Stimulated activated CD8-positive, alpha-beta memory T cell treated with anti-CD3 and anti-CD28 coated beads, Interleukin-15, amount 100 ng/mL, for 48 hours (primary cell): ENCODE results near the gene PSD.

ENCODE experiments used
- DNase-seq, 2 donors: peaks; one replicate each; pipeline ENCODE4 v3.0.0-alpha.2; 2020; ENCODE audit warnings: low read depth in 2 of 2

PSD gene

DNA sequence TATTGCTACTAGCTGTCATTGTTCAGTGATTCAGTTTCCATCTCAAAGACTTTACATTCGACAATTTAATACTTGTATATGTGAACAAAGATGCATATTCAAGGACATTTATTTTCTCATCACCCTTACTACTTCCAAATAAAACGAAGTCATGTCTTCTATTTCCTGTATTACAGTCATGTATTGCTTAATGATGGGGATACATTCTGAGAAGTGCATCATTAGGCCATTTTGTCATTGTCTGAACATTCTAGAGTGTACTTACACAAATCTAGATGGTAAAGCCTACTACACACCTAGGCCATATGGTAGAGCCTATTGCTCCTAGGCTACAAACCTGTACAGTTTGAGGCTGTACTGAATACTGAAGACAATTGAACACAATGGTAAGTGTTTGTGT, 26.3 kb upstream of the PSD start:
- DNase-seq = no peak

DNA sequence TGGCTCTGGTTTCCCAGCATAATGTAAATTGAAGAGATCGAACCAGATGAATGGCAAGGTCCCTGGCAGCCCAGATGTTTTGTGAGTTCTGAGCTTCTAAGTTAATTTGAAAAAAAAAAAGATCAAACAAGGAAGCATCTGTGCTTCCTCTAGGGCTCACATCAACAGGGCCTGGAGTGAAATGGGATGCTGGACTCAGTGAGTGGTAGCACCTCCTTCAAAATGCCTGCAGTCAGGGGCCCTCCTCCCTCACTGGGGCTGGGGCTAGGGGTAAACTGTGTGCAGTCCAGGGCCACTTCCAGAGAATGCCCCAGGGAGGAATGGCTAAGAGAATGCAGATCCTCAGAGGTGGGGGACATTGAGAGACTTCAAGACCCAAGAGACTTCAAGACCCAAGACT, 19.8 kb upstream of the PSD start:
- DNase-seq = no peak

DNA sequence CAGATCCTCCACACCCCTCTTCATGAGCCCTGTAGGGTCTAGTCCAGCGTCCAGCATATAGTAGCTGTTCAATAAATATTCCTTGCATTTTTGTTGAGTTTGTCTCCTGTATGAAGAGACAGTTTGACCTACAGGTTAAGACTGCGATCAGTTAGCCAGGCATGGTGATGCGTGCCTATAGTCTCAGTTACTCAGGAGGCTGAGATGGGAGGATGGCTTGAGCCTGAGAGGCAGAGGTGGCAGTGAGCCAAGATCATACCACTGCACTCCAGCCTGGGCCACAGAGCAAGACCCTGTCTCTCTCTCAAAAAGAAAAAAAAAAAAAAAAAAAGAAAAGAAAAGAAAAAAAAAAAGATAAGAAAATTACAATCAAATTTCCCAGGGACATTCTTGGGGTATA, 18.9 kb upstream of the PSD start:
- DNase-seq = no peak

DNA sequence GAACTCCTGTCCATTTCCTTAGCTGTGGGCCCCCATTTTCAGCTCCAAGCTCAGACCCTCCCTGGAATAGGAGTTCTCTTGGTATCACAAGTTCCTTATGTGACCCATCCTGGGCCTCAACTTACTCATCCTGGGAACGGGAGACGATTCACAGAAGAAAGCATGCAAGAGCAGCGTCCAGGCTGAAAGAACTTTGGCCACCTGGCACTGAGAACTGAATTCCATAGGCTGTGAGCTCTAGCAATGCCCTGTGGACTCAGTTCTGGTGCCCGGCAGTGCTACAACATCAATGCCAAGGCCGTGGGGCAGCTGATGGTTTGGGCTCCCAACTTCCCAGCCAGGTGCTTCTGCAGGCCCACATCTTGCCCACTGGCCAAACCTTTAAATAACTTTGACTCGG, 17.7 kb upstream of the PSD start:
- no peak for DNase-seq

DNA sequence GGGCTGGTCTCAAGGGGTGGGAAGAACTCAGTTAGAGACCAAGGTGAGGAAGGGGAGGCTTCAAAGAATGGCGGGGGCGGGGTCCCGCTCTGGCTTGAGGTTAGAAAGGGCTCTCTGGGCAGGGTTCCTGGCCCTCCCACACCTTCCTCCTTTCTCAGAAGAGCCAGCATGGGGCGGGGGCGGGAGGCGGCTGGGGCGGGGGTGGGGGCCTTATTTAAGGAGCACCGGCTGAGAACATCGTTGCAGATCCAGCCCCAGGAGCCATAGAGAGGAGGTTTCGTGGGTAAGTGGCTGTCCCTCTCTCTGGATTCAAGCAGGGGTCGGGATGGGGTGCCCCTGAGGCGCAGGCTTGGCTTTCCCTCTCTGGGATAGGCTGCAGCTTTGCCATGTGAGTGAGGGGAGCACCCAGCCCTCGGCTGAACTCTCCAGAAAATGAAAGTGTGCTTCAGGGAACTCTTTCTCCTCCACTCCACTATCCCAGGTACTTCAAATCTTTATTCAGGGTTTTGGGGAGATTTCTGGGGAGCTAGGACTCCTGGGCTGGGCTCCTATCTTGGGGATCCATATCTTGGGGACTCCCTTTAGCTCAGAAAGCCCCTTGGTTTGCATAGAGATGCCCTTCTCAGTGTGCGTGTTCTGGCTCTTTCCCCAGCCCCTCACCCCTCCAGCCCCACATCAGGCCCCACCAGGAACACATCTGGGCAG, 17.1 kb upstream of the PSD start:
- DNase-seq = peak in 1 of 2 donors; percentile 62

DNA sequence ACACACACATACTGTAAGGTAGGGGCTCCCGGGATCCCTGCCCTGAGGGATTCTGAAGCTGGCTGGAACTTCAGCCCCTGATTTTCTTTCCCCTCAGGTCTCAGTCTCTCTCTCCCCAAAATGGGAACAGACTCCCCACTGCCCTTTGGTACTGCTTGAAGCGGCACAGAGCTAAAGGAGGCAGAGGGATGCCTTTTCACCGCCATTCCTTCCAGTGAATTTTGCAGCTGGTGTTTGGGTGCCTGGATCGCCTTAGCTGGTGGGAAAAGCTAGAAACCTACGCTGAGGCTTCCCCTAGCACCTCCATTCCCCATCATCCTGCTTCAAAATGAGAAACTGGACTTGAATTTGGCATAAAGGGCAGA, 16.5 kb upstream of the PSD start:
- no peak for DNase-seq

DNA sequence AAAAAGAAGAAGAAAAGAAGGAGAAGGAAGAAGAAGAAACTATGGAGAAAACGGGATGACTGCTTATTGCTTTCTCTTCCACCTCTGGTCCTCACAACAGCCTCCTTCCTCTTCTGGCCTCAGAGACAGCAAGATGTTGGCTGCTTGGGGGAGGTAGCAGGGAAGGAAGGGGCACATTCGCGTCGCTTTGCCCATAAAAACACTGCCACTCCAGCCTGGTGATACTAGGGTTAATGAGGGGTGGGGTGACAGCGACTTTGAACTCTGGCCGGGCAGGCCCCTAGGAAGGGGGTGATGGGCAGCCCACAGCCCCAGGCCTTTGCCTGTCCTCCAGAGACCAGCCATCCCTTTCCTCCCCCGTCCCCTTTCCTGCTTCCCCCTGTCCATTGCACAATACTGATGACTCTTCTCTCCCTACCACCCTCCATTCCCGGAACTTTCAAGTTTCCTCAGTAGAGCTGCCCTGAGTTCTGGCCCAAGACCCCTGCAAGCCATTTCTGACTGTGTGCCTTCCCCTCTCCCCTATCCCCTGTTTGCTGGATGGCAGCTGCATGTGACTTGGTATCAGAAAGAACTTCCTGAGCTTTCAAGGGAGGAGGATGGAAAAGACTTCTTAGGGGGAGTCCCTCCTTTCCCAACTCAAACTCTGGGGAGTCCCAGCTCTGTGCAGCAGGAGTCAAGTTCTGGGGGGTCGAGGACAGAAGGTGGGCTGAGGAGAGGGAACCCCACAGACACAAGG, 16.0 kb upstream of the PSD start:
- DNase-seq = no peak

DNA sequence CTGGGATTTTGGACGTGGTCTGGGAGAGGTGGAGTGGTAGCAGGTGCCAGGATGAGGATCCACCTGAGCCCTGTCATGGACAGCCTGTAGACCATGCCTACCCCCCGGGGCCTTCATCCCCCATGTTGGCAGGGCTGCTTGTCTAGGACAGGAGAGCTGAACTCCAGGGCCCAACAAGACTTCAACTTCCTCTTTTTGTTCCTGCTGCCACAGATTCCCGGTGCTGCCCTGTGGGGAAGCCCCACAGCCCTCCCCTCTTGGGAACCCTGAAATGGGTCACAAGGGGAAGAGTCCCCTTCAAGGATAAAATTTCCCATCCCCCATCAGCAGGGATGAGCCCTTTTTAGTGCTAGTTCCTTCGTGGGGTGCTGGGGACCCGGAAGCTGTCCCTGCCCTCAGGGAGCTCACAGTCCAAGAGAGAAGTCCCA, 15.0 kb upstream of the PSD start:
- DNase-seq = no peak

DNA sequence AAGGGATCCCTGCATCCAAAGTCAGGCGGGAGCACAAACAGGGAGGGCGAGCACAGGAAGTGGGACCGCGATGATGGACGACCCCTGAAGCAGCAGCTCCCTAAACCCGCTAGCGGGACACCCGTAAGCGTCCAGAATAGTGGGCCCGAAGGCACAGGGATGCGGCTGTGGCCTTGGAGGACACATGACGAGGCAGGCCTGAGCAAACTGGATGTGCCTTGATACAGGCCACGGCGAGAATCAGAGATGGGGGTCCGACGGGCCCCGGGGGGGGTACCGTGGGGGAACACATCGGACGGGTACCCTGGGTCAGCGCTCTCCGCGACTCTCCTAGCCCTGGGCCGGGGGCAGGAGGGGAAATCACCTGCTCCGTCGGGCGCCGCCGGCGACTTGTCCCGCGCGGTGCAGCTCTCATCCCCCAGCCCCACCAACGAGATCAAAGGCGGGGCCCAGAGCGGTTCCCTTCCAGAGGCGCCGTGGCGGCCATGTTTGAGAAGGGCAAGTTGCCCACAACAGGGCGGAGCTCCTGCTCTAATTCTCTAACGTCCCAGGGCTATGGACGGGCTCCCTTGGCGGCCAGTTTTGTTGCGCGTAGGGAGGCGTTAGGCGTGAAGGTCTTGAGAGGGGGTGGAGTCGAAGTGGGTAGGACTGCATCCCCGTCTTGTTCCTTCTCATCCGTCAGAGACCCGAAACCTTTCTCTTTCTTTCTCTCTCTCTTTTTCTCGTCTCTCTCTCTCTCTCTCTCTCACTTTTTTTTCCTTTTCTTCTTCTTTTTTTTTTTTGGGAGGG, 13.8 kb upstream of the PSD start, which contains the start of gene CUEDC2:
CUEDC2 (minus strand) TSS at position 413 of the 789 bp plus-strand sequence. CDS start 7,386 bp downstream, outside the sequence.
- peak; percentile 93 to 95 for DNase-seq

DNA sequence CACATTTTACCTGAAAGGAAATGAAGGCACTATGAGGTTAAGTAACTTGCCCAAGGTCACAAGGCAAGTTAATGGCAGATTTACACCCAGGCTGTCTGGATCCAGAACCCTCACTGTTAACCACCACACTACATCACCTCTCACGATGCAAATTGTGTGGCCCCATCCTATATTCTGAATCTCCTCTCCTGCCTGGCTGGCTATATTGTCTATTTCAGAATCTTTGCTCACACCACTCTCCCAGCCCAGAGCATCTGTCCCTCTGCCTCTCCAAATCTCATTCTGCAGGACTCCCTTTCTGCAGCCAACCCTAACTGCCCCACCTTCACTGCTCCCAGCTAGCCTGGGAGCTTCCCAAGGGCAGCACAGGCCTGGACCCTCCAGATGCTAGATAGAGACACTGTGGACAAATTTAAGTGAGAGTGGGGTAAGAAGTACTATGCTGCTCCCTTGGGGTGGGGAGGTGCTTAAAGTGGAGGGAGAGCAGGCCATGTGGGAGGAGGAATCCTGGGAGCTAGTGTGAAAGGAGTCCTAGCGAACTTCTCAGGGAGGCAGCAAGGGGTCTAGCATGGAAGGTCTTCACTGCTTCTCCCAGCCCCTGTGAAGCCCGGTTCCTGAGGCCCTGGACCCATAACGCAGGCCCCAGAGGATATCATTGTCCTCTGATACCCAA, 13.0 kb upstream of the PSD start:
- DNase-seq = no peak

DNA sequence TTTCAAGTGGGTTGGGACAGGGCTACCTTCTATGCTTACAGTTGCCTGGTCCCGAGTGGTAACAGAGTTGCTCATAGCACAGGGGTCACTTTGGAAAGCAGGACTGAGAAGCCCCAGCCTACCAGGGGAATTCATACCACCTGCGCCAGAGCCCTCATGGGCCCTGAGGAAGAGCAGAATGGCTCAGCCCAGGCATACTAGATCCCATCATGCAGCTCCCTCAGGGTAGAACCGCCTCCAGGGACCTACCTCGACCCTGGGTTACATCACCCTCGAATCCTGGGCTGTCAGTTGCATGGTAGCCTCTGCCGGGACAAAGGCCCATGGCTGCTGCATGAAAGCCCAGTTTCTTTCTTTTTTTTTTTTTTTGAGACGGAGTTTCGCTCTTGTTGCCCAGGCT, 10.9 kb upstream of the PSD start:
- no peak for DNase-seq

DNA sequence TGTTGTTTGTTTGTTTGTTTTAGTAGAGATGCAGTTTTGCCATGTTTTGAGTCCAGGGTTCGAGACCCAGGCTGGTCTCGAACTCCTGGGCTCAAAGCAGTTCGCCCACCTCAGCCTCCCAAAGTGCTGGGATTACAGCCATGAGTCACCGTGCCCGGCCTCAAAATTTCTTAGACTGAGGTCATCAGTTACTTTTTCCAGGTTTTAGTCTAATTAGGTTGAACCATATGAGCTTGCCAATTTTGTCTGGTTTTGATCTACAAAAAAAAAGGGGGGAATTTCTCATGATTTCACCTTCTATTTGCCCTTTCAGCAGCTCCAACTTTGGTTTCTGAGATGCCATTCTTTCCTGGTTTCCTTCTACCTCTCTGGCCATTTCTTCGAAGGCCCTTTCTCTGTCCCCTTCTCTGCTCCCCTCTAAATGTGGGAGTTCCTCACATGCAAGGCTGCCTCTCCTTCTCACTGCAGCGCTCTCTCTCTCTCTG, 8.3 kb upstream of the PSD start:
- no peak for DNase-seq

DNA sequence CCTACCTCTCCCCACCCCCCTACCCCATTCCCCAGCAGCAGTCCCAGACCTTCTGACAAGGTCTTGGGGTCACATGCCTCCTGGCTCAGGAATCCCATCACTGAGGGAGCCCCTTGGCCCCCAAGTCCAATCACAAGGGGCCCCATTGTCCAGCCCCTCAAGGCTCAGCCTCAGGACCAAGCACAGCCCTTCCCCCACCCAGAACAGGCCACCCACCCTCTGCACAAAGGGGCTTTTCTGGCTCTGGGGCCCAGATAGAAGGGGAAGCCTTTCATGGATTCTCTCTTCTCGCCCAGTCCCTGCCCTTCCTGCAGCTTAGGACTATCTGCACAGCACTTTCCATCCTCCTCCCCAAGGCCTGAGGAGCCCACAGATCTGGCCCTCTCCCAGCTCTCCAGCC, 6.9 kb upstream of the PSD start:
- DNase-seq = no peak

DNA sequence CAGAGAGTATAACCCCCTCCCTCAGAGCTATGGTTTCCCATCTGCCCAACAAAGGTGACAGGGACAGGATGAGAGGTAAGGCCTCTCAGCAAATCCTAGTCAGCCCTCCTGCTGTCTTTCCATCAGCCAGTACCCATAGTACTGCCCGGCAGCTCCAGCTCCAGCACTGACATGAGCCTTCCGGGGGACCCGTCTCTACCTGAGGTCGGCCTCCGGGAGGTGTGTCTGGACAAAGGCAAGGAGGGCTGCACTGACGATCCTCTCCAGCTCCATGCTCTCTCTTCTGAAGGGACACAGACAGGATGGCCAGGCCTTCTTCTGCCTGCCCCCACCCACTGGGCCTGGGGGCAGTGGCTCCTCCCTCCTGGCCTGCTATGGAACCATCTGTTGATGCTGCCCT, 6.3 kb upstream of the PSD start:
- DNase-seq = no peak

DNA sequence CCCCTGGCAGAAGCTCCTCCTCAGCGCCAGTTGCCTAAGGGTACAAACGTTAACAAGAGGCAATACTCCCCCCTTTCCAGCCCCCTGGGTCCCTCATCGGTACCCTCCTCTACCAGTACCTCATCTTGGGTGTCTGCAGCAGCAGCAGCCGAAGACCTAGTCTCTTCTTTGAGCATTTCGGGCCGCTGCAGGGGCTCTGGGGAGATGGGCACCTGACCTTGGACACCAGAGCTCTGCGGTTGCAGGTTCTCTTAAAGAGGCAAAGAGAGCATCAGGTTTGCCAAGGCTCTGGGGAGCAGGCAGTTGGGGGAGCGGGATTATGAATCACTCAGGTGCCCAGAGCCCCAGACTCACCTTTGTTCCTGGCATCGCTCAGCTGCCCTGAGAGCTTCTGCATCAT, 5.6 kb upstream of the PSD start:
- no peak for DNase-seq

DNA sequence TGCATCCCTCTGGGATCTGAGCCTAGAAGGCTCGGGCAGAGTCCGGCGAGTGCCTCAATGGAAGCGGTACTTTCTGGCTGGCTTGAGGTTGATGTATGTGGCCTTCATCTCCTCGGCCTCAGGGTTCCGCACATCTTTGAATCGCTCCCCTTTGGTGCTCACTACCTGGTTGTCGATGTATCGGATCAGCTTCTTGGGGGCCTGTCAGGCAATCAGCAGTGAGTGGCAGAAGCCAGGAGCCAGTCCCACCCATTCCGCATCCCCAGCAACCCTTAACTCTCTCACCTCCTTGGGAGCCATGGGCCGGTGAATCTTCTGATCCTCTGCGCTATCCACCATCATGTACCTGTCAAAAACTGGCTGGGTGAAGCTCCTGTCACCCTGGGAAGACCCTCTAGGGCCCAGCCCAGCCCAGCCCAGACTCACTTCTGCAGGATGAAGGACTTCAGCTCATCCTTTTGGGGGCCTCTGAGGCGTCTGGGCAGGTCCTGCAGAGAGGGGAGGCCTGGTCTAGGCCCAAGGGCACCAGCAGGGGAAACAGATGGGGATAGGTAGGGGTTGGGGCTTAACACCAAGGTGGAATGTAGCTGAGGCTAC, 4.9 kb upstream of the PSD start:
- DNase-seq = no peak

DNA sequence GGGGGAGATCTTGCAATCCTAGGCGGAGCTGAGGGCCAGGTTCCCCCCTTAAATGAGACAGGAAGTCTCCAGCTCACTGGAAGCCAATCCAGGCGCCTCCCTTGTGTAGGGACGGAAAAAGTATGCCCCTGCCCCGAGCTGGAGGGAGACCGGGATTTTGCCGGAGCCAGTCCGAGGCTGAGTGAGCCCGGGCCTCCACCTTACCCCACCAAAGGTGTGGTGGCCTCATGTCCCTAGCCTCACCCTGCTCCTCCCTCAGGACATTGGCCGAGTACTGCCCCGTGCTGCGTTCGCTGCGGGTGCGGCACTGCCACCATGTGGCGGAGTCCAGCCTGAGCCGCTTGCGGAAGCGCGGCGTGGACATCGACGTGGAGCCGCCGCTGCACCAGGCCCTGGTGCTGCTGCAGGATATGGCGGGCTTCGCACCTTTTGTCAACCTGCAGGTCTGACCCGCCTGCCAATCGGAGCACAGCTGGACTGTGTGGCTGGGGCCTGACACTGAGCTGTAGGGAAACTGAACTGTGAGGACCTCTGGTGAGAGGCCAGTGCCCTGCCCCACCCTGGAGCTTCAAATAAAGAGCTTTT, 4.1 kb upstream of the PSD start:
- no peak for DNase-seq

DNA sequence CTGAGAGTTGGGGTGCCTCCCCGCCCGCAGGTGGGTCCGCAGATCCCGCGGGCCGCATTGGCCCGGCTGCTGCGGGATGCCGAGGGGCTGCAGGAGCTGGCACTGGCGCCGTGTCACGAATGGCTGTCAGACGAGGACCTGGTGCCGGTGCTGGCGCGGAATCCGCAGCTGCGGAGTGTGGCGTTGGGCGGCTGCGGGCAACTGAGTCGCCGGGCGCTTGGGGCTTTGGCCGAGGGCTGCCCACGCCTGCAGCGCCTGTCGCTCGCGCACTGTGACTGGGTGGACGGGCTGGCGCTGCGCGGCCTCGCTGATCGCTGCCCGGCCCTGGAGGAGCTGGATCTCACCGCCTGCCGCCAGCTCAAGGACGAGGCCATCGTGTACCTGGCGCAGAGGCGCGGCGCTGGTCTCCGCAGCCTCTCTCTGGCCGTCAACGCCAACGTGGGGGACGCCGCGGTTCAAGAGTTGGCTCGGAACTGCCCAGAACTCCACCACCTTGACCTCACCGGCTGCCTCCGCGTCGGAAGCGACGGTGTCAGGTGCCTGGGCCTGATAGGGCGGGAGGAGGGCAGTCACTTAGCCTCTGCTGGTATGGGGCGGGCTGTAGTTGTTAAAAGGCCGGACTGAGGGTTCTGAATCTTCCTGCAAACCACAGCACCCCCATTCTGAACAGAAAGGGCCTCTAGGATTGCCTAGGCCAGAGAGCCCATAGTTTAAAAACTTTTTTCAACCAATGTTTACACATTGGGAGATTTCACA, 3.4 kb upstream of the PSD start:
- no peak for DNase-seq

DNA sequence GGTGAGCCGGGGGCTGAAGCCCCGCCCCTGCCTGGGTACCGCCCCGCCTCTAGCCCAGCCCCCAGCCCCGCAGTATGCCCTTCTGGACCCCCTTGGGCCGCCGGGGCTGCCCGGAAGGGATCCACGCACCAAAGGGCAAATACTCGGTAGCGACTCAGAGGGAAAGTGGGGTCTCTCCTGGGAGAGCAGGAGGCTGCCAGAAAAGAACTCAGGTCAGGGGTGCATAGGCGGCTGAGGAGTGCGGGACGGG, 2.8 kb upstream of the PSD start:
- DNase-seq = no peak

DNA sequence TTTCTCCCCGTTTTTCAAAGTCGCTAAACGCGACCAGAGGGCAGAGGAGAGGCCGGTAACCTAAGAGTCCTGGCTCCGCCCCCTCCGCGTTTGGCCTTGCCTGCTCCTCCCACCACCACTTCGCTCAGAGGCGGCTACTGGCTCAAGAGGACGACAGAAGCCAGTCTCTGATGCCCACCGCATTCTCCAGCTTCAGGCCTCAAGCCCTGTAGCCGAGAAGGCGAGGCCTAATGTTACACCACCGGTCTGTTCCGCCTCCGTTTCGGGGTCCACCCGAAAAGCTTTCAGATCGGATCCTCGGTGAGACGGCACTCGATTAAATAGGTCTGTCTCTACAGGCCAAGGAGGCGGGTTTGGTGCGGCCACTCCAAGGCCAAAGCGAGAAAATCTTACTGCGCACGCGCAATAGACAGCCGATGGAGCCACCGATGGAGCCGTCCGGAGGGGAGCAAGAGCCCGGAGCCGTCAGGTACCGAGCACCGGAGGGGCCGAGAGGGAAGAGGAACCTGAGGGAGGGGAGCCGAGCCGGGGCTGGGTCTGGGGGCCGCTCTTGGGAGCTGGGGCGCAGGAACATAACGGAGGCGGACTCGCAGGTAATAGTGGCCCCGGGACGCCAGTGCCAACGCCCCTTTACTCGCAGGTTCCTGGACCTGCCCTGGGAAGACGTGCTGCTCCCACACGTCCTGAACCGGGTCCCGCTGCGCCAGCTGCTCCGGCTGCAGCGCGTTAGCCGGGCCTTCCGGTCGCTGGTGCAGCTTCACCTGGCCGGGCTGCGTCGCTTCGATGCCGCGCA, 2.3 kb upstream of the PSD start, which contains the start of gene FBXL15:
FBXL15 (plus strand) TSS at position 123 of the 793 bp plus-strand sequence; CDS start at position 417, 294 bp downstream.
- DNase-seq = peak; percentile 89 to 94
